Hepatocyte (in vitro differentiated cells): Measurements from ENCODE around the gene ZNF382. TPM values are rescaled to one million over a fixed set of nuclear protein-coding genes. Genes with fewer than 3 reads are reported as not detected.

ENCODE experiments used
- DNase-seq: peaks from one replicate; pipeline ENCODE4 v3.0.0-alpha.2; 2016; ENCODE audit warnings: low spot score
- H2AFZ ChIP-seq: fragments of 200-600 bp; sonication (generic); 2 replicates; pipeline ENCODE4 v1.6.0; 2016; ENCODE audit warnings: antibody characterized with exemption, mild to moderate bottlenecking
- H3K27ac ChIP-seq: fragments of 200-600 bp; sonication (generic); 2 replicates; pipeline ENCODE4 v1.5.1; 2016; ENCODE audit warnings: mild to moderate bottlenecking
- H3K27me3 ChIP-seq: fragments of 200-600 bp; sonication (generic); 2 replicates; pipeline ENCODE4 v1.6.1; 2016
- H3K36me3 ChIP-seq: fragments of 200-600 bp; sonication (generic); replicated peaks from 2 replicates; pipeline ENCODE4 v1.5.1; 2016; ENCODE audit warnings: low read depth; ENCODE audit not compliant: insufficient read depth
- H3K4me1 ChIP-seq: fragments of 200-600 bp; sonication (generic); 2 replicates; pipeline ENCODE4 v1.5.1; 2016; ENCODE audit warnings: mild to moderate bottlenecking, moderate library complexity; ENCODE audit not compliant: insufficient read depth
- H3K4me2 ChIP-seq: fragments of 200-600 bp; sonication (generic); 2 replicates; pipeline ENCODE4 v1.6.0; 2016
- H3K4me3 ChIP-seq: fragments of 200-600 bp; sonication (generic); 2 replicates; pipeline ENCODE4 v1.5.1; 2016; ENCODE audit warnings: mild to moderate bottlenecking
- H3K79me2 ChIP-seq: fragments of 200-600 bp; sonication (generic); 2 replicates; pipeline ENCODE4 v1.6.0; 2017; ENCODE audit warnings: mild to moderate bottlenecking
- H3K9me2 ChIP-seq: fragments of 200-600 bp; sonication (generic); replicated peaks from 2 replicates; pipeline ENCODE4 v1.6.0; 2017; ENCODE audit warnings: mild to moderate bottlenecking; ENCODE audit not compliant: insufficient read depth
- H3K9me3 ChIP-seq: fragments of 200-600 bp; sonication (generic); 2 replicates; pipeline ENCODE4 v1.5.1; 2016; ENCODE audit warnings: low read depth, mild to moderate bottlenecking
- H4K20me1 ChIP-seq: fragments of 200-600 bp; sonication (generic); 2 replicates; pipeline ENCODE4 v1.6.0; 2016; ENCODE audit warnings: mild to moderate bottlenecking; ENCODE audit not compliant: insufficient read depth, poor library complexity, severe bottlenecking
- CTCF ChIP-seq: fragments of 200-600 bp; sonication (generic); IDR thresholded peaks from 2 replicates; pipeline ENCODE4 v1.5.1; 2016; ENCODE audit warnings: antibody characterized with exemption, mild to moderate bottlenecking; ENCODE audit not compliant: poor library complexity
- EZH2 ChIP-seq: fragments of 200-600 bp; sonication (generic); IDR thresholded peaks from 2 replicates; pipeline ENCODE4 v1.6.1; 2016; ENCODE audit warnings: antibody characterized with exemption, mild to moderate bottlenecking, borderline replicate concordance
- EZH2phosphoT487 ChIP-seq: fragments of 200-600 bp; sonication (generic); IDR thresholded peaks from one replicate; pipeline ENCODE4 v1.6.1; 2018; ENCODE audit warnings: antibody characterized with exemption, mild to moderate bottlenecking, low read depth, moderate library complexity; ENCODE audit not compliant: unreplicated experiment, severe bottlenecking
- polyA plus RNA-seq: library from polyadenylated mRNA; unstranded; fragments of >200 nt; fragmentation: Nextera tagmentation; extraction: Ambion mirVana; gene quantifications from 2 replicates; pipeline ENCODE4 v1.2.1, GENCODE V29; 2016
- total RNA-seq: library from RNA; depleted of rRNA; stranded (reverse); fragments of >200 nt; gene quantifications from 2 replicates; pipeline ENCODE4 v1.2.3, GENCODE V29; 2014

Gene ZNF382
- total and polyA plus RNA-seq, 2 experiments from 2014 or later = 2.4 to 6.2 TPM

GRCh38 chr19:36679455-36679854 lies 74.3 kb downstream of the ZNF382 start:
- no peak for DNase-seq
- Histone ChIP-seq H3K36me3 (peaks cover 6% of the 10 kb centered on the region), H3K4me3 (no peak overlapping the region), H4K20me1 (no peaks in the 10 kb centered on the region), H3K4me1 (no peaks in the 10 kb centered on the region), H3K4me2 (no peak overlapping the region), H3K27ac (no peak overlapping the region), H3K9me3 (no peaks in the 10 kb centered on the region), H2AFZ (no peak overlapping the region), H3K27me3 (no peaks in the 10 kb centered on the region), H3K9me2 (no peaks in the 10 kb centered on the region), H3K79me2 (peaks cover 20% of the 10 kb centered on the region)
- no peak for TF ChIP-seq EZH2
- no peak for TF ChIP-seq EZH2phosphoT487
- TF ChIP-seq CTCF = no peak

Other genes starting within 250 kb of the ZNF382 start
- 6.7 and 7.0 TPM in 2 replicates for gene ZFP14, start 226.1 kb upstream of the ZNF382 start, total RNA-seq
- gene ZFP14, start 226.1 kb upstream of the ZNF382 start, polyA plus RNA-seq = 6.0 and 6.1 TPM in 2 replicates
- 4.8 and 7.4 TPM in 2 replicates for gene ZFP82, start 186.7 kb upstream of the ZNF382 start, total RNA-seq
- gene ZFP82, start 186.7 kb upstream of the ZNF382 start, polyA plus RNA-seq = 4.3 and 5.3 TPM in 2 replicates
- gene ZNF566, start 115.8 kb upstream of the ZNF382 start, total RNA-seq = 12.7 and 13.0 TPM in 2 replicates
- gene ZNF566, start 115.8 kb upstream of the ZNF382 start, polyA plus RNA-seq = 4.0 and 5.8 TPM in 2 replicates
- 16.4 and 20.3 TPM in 2 replicates for gene ZNF260, start 77.0 kb upstream of the ZNF382 start, total RNA-seq
- 11.8 and 12.9 TPM in 2 replicates for gene ZNF260, start 77.0 kb upstream of the ZNF382 start, polyA plus RNA-seq
- gene ZNF529, start 32.0 kb upstream of the ZNF382 start, total RNA-seq = 11.1 and 14.6 TPM in 2 replicates
- 6.3 and 8.7 TPM in 2 replicates for gene ZNF529, start 32.0 kb upstream of the ZNF382 start, polyA plus RNA-seq
- gene ZNF461, start 61.5 kb downstream of the ZNF382 start, total RNA-seq = 8.9 and 16.7 TPM in 2 replicates
- 3.2 and 4.6 TPM in 2 replicates for gene ZNF461, start 61.5 kb downstream of the ZNF382 start, polyA plus RNA-seq
- gene ZNF567, start 82.3 kb downstream of the ZNF382 start, total RNA-seq = 4.0 and 8.1 TPM in 2 replicates
- gene ZNF567, start 82.3 kb downstream of the ZNF382 start, polyA plus RNA-seq = 4.4 and 9.5 TPM in 2 replicates
- gene ZNF850, start 167.5 kb downstream of the ZNF382 start, total RNA-seq = 3.3 and 7.6 TPM in 2 replicates
- 0.64 and 1.1 TPM in 2 replicates for gene ZNF850, start 167.5 kb downstream of the ZNF382 start, polyA plus RNA-seq
- 8.7 and 13.8 TPM in 2 replicates for gene ZNF790, start 233.1 kb downstream of the ZNF382 start, total RNA-seq
- 2.4 and 4.0 TPM in 2 replicates for gene ZNF790, start 233.1 kb downstream of the ZNF382 start, polyA plus RNA-seq
- gene ZNF345, start 245.6 kb downstream of the ZNF382 start, total RNA-seq = 4.8 and 7.9 TPM in 2 replicates
- gene ZNF345, start 245.6 kb downstream of the ZNF382 start, polyA plus RNA-seq = 5.8 and 6.0 TPM in 2 replicates